Posterior vena cava (tissue), 2 donors: Measurements from ENCODE around the gene CILP. TPM values are rescaled to one million over a fixed set of nuclear protein-coding genes. Genes with fewer than 3 reads are reported as not detected.

ENCODE experiments used
- DNase-seq: peaks from one replicate; pipeline ENCODE4 v3.0.0-alpha.2; 2020; ENCODE audit warnings: low spot score
- intact Hi-C, 2 donors: fragments of 100-400 bp; cut with DNase I; formaldehyde crosslinking; loops; one replicate each; pipeline versions ENCODE4 v1.14.1 to v1.14.2; 2022 to 2023
- total RNA-seq, 2 donors: library from RNA; stranded (reverse); fragmentation: NEBNext Ultra II Directional; extraction: Animal tissue kit (Norgen Biotek cat#: 25700); gene quantifications; one replicate each; pipeline ENCODE4 v1.2.1, GENCODE V29; 2021
- donor health status: DM: yes; HTN: yes; CAD: no.
- donor health status: DM: yes; HTN: yes; CAD: no.

The CILP gene
- total RNA-seq, 2 donors from 2014 or later = 9.6 to 43.4 TPM

DNA sequence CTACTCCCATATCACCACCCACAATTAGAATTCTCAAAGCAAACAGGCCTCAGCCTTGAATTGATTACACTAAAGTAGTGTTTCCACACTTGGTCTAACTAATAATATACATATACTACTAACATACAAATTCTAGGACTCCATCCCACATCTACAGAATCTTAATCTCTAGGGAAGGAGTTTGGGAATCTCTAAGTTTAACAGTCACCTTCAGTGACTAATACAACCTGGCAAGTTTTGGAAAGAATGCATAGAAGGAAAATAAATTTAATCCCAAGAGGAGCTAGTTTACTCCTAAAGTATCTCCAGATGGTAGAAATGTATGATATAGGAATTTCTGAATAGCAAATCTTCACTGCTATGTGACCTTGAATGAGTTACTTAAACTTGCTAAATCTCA, 35.2 kb downstream of the CILP start:
- intact Hi-C loops = no loop called here
- DNase-seq = no peak

DNA sequence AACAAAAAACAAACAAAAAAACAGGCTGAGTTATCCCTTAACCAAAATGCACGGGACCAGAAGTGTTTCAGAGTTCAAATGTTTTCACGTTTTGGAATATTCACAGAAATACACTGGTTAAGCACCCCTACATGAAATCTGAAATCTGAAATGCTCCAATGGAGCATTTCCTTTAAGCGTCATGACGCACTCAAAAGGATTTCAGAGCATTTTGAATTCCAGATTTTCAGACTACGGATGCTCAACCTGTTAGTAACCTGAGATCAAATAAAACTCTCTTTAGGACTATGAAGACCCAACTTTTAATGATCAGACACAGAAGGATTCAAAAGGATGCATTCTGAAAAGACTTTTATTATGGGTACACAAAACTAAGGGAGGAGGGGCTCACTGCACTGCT, 35.8 kb downstream of the CILP start:
- intact Hi-C loops = no loop called here
- DNase-seq = no peak

DNA sequence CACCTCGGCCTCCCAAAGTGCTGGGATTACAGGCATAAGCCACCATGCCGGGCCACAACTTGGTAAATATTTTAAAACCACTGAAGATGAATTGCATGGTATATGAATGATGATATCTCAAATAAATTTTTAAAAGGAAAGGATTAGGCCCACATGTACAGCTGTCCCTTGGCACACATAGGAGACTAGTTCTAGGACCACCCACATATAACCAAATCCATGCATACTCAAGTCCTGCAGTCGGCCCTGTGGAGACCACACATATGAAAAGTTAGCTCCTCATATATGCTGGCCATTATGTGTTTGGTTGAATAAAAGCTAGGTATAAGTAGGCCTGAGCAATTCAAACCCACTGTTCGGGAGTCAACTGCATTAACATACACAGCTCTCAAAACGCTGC, 36.8 kb downstream of the CILP start:
- no peak for DNase-seq
- intact Hi-C loops = no loop called here

DNA sequence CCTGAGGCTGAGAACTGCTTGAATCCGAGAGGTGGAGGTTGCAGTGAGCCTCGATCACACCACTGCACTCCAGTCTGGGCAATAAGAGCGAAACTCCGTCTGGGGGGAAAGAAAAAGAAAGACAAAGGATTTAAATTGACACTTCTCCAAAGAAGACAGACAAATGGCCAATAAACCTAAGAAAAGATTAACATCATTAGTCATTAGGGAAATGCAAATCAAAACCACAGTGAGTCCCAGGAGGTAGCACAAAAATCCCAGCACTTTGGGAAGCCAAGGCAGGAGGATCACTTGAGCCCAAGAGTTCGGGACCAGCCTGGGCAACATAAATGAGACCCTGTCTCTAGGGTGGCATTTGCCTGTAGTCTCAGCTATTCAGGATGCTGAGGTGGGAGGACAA, 38.7 kb downstream of the CILP start:
- intact Hi-C loops = no loop called here
- DNase-seq = no peak

DNA sequence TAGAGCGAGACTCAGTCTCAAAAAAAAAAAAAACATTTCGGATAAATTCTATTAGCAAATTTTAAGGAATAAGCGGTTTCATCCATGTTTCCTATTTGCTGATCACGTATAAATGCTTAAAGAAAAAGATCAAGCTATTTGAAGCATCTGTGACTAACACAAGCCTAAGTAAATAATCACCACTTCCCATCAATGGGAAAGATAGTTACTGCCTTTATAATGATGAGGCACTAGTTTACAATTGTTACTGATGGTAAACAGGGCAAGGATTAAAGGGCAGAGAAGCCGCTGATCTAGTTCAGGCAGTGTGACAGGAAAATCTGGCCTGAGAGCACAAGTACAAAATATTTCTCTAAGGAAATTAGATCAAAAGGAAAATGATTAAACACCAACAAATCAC, 39.8 kb downstream of the CILP start:
- intact Hi-C loops = no loop called here
- DNase-seq = no peak

DNA sequence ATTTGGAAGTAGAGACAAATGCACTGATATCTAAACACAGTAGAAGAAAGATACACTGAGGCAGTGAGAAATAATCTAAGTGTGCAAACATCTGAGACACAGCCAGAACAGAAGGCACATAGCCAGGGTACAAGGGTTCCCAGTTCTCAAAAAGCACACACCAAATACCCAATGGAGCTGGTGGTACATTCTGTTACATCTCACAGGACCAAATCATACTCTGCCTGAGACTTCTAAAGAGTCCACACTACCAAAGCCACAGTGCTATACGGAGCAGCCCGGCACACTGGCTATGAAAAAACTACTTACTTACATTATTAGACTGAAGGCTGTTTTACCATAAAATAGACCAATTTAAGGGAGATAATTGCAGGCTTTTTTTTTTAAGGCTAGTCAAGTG, 45.4 kb downstream of the CILP start:
- intact Hi-C loops = no loop called here
- no peak for DNase-seq

DNA sequence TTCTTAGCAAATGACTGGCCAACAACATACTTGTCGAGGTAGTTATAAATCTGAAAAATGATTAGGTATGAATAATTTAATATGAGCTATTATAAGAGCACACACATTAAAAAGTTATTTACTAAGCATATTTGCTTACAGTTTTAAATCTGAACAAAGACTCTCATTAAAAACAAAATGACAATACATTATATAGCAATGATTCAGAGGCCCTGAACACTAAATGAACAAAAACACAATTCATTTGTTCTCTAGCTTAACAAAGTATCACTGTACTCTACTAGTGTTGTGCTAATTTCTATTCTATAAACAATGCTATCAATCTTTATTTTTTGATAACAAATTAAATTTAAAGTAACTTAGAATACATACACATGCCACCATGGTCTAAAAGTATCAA, 47.1 kb downstream of the CILP start:
- no peak for DNase-seq
- intact Hi-C loops = no loop called here

DNA sequence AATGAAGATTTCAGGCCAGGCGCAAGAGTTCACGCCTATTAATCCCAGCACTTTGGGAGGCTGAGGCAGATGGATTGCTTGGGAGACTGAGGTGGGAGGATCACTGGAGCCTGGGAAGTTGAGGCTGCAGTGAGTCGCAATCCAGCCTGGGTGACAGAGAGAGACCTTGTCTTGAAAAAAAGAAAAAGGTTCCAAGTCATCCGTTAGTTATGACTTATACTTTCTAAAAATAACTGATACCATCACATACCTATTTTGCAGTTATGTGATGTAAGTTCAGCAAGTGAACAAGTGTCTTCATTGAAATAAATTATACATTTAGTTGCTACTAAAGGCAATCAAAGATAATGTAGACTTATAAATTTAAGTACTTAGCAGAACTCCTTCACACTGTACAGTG, 48.2 kb downstream of the CILP start:
- no peak for DNase-seq
- intact Hi-C loops = no loop called here

DNA sequence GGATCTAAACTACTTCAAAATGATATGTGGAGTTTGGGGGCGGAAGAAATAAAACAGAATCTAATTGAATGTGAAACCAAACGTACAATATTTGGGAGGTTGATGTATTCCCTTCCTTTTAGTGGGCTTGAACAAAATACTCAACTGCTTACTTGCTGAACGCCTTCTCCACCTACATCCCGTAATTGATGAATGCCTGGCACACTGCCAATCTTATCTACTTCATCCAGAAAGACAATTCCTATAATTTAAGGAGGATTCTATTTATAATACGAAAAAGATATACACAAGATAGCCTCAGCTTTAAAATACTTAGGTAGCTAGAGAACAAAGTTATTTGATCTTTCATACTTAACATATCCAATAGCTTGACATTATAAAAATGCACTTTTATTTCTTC, 54.6 kb downstream of the CILP start:
- intact Hi-C loops = no loop called here
- no peak for DNase-seq

DNA sequence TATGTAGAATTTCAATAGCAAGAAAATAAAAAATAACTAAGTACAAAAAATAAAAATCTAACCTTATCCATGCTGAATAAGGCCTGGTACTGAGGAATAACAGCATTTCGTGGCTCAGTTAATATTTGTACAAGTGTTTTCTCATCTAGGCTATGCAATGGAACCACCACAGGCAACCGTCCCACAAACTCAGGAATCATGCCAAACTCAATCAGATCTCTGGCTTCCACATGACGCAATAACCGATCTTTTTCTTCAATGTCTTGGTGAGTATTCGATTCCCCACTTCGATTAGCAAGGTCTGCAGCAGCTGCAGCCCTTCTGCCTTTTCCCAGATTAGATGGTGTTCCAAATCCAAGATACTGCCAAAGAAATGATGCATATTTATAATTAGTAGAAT, 56.6 kb downstream of the CILP start:
- no peak for DNase-seq
- intact Hi-C loops = no loop called here

DNA sequence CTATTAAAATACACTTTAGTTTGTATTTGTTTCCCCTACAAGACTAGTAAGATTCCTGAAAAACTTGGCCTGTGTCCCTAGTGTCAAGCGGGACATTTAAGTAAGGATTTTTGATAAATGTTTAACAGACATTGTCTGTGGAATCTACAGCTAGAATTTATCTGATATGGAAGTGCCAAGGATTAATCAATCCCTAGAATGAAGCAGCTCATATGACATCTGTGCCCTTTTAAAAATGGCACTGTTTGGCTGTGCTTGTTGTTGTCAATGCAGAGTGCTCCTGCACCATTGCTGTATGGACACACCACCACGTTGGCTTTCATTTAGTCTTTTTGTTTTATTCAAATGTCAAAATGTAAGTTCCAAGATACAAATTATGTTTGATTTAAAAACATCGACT, 63.4 kb downstream of the CILP start:
- no peak for DNase-seq
- intact Hi-C loops = no loop called here

DNA sequence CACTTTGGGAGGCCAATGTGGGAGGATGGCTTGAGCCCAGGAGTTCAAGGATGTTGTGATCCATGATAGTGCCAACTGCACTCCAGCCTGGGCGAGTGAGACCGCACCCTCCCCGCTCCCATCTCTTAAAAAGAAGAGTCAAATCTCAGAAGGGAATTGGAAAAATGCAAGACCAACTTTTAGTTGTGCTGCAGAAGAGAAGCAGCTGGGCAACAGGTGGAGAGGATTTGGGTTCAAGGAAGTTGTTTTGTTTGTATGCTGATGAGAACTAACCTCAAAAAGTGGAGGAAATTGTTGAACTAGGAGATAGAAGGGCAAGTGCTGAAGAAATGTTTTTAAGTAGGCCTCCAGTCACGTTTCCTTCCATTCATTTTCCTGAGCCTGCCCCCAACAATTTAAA, 64.8 kb downstream of the CILP start:
- no peak for DNase-seq
- intact Hi-C loops = no loop called here

Other genes starting within 250 kb of the CILP start
- gene SPG21, start 221.6 kb downstream of the CILP start, total RNA-seq = 10 to 100 TPM; 65.8 to 78.2 TPM
- 10 to 100 TPM; 14.9 to 20.0 TPM for gene MTFMT, start 181.8 kb downstream of the CILP start, total RNA-seq
- gene SLC51B, start 166.1 kb downstream of the CILP start, total RNA-seq = not detected
- 10 to 100 TPM; 82.4 to 93.9 TPM for gene RASL12, start 143.5 kb downstream of the CILP start, total RNA-seq
- gene KBTBD13, start 134.7 kb downstream of the CILP start, total RNA-seq = under 1 TPM; 0.37 to 0.57 TPM
- gene UBAP1L, start 96.3 kb downstream of the CILP start, total RNA-seq = 1 to 10 TPM; 3.6 to 3.7 TPM
- gene PDCD7, start 77.7 kb downstream of the CILP start, total RNA-seq = 10 to 100 TPM; 17.6 to 19.6 TPM
- 10 to 100 TPM; 28.9 to 34.8 TPM for gene CLPX, start 26.1 kb downstream of the CILP start, total RNA-seq
- gene PARP16, start 75.4 kb upstream of the CILP start, total RNA-seq = 1 to 10 TPM; 7.4 TPM
- gene RNU5A-1, start 84.6 kb upstream of the CILP start, total RNA-seq = not detected
- 100 to 1,000 TPM in 1 of 2 donors, 10 to 100 TPM in 1; 95.0 to 102 TPM for gene RNU5B-1, start 93.2 kb upstream of the CILP start, total RNA-seq
- not detected for gene IGDCC3, start 166.5 kb upstream of the CILP start, total RNA-seq
- gene IGDCC4, start 211.5 kb upstream of the CILP start, total RNA-seq = 1 to 10 TPM; 1.2 to 4.7 TPM